Colonic mucosa (tissue), 4 donors: ENCODE measurements around the gene EFCAB11. TPM values are rescaled to one million over a fixed set of nuclear protein-coding genes. Genes with fewer than 3 reads are reported as not detected.

Source experiments
- DNase-seq: peaks from one replicate; pipeline ENCODE4 v3.0.0-alpha.2; 2020
- H3K27ac ChIP-seq: fragments of 200-600 bp; one replicate; pipeline ENCODE4 v1.8.0; 2021
- H3K27me3 ChIP-seq: fragments of 200-600 bp; one replicate; pipeline ENCODE4 v1.8.0; 2021
- H3K36me3 ChIP-seq: fragments of 200-600 bp; one replicate; pipeline ENCODE4 v1.8.0; 2021
- H3K4me1 ChIP-seq: fragments of 200-600 bp; one replicate; pipeline ENCODE4 v1.8.0; 2021; ENCODE audit warnings: mild to moderate bottlenecking
- H3K4me3 ChIP-seq: fragments of 200-600 bp; one replicate; pipeline ENCODE4 v1.8.0; 2021
- H3K9ac ChIP-seq, 2 donors: one replicate each; pipeline ENCODE4 v1.7.0; 2013; ENCODE audit warnings: control low read depth in 2 of 2, low read depth in 2 of 2, low read length in 2 of 2
- H3K9me3 ChIP-seq: fragments of 200-600 bp; one replicate; pipeline ENCODE4 v1.8.0; 2021
- intact Hi-C: fragments of 100-400 bp; cut with DNase I; formaldehyde crosslinking; loops from one replicate; pipeline ENCODE4 v1.14.1; 2022
- total RNA-seq, 2 donors: library from RNA; stranded (reverse); fragmentation: NEBNext Ultra II Directional in 1 of 2; extraction: Animal tissue kit (Norgen Biotek cat#: 25700) in 1 of 2; gene quantifications; one replicate each; pipeline ENCODE4 v1.2.1, GENCODE V29; 2021
- TF ChIP-seq, protein P1 (sequence below): fragments of 200-600 bp; IDR thresholded peaks from one replicate; pipeline ENCODE4 v1.8.0; 2022; ENCODE audit warnings: antibody characterized with exemption, mild to moderate bottlenecking
- donor health status: healthy.
- donor health status: DM: no; HTN: no; CAD: no.
- donor health status: DM: no; HTN: no; CAD: no.

The EFCAB11 gene
- total RNA-seq, 2 donors from 2014 or later: 12.1 to 14.1 TPM

DNA sequence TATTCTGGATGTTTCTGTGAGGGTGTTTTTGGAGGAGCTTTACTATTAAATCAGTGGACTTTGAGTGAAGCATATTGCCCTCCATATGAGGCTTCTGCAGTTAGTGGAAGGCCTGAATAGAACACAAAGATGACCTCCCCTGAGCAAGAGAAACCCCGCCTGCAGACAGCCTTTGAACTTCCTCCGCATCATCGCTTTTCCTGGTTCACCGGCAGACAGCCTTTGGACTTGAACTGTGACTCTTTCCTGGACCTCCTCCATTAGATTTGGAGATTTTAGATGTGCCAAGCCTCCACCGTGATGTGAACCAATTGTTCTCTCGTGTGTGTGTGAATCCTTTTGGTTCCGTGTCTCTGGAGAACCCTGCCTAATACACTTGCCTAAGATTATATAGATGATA, 208.4 kb downstream of the EFCAB11 start:
- DNase-seq: no peak
- H3K4me3 ChIP-seq: no peak overlapping the region
- no peaks in the 10 kb centered on the region for H3K9me3 ChIP-seq
- no peaks in the 10 kb centered on the region for H3K4me1 ChIP-seq
- no peak overlapping the region for H3K27ac ChIP-seq
- H3K9ac ChIP-seq: no peak overlapping the region
- intact Hi-C loops: no loop called here
- no peaks in the 10 kb centered on the region for H3K36me3 ChIP-seq
- no peaks in the 10 kb centered on the region for H3K27me3 ChIP-seq
- TF ChIP-seq, protein P1, sequence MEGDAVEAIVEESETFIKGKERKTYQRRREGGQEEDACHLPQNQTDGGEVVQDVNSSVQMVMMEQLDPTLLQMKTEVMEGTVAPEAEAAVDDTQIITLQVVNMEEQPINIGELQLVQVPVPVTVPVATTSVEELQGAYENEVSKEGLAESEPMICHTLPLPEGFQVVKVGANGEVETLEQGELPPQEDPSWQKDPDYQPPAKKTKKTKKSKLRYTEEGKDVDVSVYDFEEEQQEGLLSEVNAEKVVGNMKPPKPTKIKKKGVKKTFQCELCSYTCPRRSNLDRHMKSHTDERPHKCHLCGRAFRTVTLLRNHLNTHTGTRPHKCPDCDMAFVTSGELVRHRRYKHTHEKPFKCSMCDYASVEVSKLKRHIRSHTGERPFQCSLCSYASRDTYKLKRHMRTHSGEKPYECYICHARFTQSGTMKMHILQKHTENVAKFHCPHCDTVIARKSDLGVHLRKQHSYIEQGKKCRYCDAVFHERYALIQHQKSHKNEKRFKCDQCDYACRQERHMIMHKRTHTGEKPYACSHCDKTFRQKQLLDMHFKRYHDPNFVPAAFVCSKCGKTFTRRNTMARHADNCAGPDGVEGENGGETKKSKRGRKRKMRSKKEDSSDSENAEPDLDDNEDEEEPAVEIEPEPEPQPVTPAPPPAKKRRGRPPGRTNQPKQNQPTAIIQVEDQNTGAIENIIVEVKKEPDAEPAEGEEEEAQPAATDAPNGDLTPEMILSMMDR: no peak

Other genes with a start within 250 kb of the EFCAB11 start
- 10 to 100 TPM; 20.0 to 33.3 TPM for gene TDP1, start 1.2 kb upstream of the EFCAB11 start, total RNA-seq
- gene KCNK13, start 107.3 kb upstream of the EFCAB11 start, total RNA-seq: under 1 TPM; 0.15 to 0.32 TPM